Eye (tissue), 1 donor: ENCODE results near the gene SART3.
A peak's percentile ranks its signal among the peaks of the same experiment; 100 is the strongest.
"Not testable (repeated sequence)": the region's sequence is repeated elsewhere in the genome, so short reads cannot be mapped to it uniquely, and the experiment has no call there.

Experiments used
- DNase-seq: peaks from one replicate; pipeline ENCODE4 v3.0.0-alpha.2; 2015

The SART3 gene

DNA sequence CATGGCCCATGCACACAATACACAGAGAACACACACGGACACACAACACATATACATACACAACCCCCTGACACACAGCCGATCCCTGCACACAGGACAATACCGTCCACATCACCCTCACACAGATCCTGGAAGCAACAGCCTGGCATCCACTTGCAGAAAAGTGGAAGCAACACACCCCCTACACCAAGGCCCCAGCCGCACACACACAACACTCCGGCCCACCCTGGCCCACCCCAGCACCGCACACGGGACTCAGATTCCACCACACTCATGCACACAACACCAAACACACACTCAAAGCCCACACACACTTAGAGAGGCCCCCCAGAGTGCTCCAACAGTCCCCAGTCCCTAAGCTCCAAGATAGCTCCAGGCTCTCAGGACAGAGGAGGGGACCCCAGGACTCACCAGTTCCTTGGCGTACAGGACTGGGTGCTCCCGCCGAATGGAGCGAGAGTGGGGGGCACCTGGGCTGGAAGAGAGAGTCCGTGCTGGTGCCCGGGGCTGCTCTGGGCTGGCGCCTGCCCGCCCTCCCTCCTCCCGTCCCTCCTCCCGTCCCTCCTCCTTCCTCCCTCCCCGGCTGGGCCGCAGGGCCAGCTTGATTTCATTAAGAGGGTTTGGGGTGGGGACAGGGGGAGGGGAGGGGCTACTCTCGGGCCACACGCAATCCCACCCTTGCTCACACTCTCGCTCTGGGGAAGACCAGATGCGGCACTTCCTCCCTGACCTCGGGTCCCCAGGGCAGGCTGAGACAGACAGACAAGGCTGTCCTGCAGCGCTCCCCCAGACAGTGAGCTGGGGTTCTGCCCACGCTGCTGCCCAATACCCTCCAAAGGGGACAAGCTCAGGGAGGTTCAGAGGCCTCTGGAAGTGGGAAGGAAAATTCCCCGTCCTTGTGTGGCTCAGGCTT is 36.8 kb upstream of the SART3 start, which contains the start of gene TMEM119:
TSS of gene TMEM119 (minus strand) at position 526 of the 913 bp plus-strand sequence. CDS start 5,701 bp downstream, outside the sequence.
- DNase-seq, result peak; percentile 76

DNA sequence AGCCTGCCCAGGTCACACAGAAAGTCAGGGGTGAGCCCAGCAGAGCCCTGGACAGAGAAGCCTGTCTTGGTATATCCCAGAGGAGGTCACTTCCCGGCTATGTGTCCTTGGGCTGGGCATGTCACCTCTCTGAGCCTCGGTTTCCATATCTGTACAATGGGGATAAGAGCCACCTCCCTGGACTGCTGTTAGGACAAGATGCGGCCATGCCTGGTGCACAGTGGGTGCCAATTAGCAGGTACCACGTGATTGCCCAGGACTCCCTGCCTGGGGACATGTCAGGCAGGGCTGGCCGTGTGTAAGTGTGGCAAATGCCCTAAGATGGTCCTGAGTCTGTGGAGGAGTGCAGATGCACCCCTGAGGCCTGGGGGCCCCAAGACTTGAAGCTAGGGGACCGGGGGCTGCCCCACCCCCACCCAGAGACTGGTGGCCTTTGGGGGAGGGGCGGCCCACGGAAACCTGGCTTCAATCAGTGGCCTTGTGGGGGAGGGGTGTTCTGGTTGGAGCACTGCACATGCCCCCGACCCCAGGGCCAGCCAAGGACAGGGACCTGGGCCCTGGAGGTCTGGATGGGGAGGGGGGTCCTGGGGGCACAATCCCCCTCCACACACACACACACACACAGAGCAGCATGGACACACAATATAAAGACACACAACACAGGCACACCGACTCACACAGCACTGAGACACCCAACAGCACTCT is 36.0 kb upstream of the SART3 start:
- DNase-seq, result peak; percentile 20

DNA sequence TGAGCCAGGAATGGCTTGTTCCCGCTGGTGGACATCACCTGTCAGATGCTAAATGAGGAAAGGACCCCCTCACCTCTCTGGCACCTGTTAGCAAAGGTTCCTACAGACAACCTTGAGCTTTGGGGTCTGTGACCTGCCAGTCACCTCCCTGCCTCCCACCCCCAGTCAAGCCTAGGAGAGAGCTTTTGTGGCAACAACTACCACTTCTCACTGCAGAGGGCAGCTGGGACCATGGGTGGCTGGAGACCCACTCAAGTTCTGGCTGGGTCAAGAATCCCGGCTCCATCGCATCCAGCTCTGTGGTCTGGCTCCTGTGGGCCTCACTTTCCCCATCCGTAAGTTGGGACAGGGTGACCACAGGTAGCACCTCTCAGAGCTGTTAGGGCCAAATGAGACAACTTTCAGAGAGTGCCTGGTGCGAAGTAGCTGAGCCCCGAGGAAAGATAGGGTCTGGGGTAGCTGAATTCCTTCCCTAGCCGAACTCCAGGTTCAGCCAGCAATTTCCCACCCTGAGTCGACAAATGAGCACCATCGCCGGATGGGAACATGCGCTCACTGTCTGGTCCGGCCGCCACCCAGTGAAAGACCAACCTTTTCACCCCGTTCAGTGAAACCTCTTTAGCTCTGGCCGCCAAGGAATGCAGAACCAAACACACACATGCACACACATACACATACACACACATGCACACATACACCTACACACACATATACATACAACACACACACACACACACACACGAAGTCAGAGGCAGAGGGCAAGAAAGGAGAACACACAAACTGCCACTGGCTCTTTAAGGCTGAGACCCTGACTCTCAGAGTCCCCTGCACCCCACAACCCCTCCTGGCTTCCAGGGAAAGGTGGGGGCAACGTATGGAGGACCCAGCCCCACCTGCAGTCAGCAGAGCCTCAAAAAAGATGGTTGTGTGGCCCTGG is 35.0 kb upstream of the SART3 start:
- no peak for DNase-seq

DNA sequence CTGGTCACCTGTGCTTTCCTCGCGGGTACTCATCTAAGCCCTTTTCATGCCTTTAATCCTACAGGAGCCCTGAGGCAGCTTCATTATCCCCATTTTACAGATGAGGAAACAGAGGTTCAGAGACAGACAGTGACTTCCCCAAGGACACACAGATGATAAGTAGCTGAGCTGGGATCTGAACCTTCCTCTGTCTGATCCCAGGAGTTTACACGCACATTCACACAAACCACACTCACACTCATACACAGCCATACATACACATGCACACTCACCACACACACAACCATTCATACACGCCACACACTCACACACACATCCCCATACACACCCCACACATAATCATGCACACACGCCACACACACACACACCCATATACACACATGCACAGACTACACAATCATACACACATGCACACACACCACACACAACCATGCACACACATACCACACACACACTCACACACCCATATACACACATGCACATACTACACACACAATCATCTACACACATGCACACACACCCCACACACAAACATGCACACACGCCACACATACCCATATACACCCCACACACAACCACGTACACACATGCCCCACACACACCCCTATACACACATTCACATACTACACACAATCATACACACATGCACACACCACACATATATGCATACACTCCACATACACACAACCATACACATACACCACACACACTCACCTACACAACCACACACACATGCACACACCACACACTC is 34.2 kb upstream of the SART3 start:
- no peak for DNase-seq

DNA sequence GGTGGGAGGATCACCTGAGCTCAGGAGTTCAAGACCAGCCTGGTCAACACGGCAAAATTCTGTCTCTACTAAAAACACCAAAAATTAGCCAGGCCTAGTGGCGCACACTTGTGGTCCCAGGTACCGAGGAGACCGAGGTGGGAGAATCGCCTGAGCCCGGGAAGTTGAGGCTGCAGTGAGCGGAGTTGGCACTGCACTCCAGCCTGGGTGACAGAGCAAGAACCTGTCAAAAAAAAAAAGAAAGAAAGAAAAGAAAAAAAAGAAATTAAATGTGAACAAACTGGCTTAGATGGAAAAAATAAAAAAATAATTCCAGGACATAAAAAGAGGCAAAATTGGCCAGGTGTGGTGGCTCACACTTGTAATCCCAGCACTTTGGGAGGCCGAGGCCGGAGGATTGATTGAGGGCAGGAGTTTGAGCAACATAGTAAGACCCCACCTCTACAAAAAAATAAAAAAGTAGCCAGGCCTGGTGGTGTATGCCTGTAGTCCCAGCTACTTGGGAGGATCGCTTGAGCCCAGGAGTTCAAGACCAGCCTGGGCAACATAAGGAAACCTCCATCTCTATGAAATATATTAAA is 33.4 kb upstream of the SART3 start:
- no peak for DNase-seq

DNA sequence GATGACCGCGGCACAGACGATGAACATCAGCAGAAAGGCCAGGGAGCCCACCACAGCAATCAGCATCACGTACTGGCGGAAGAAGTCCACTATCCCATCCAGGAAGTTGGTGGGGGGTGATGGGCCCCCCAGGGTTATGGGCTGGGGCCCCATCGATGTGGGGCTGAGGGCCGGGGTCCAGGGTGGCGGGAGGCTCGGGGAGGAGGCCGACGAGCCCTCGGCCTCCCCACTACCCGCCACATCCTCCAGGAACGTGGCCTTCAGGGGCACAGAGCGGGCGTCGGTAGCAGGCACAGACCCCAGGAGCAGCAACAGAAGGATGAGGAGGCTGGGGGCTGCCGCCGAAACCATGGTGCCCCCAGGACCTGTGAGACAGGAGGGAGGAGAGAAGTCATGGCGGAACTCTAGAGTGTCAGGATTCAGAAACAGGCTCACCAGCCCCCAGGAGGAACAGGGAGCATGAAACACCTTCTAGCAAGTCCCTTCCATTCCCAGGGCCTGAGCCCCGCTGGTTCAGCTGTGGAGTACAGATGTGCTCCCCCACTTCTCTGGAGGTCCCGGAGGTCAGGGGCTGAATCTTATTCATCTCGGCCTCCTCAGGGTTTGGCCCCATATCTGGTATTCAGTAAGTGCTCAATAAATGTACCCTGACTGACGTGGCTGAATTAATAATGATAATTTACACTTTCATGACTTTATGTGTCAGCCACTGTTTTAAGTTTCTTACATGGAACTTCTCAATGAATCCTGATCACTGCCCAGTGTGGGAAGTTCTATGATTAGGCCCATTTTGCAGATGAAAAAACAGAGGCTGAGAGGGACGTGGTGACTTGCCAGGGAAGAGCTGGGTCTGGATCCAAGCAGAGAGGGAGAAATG is 31.3 kb upstream of the SART3 start:
- no peak for DNase-seq

DNA sequence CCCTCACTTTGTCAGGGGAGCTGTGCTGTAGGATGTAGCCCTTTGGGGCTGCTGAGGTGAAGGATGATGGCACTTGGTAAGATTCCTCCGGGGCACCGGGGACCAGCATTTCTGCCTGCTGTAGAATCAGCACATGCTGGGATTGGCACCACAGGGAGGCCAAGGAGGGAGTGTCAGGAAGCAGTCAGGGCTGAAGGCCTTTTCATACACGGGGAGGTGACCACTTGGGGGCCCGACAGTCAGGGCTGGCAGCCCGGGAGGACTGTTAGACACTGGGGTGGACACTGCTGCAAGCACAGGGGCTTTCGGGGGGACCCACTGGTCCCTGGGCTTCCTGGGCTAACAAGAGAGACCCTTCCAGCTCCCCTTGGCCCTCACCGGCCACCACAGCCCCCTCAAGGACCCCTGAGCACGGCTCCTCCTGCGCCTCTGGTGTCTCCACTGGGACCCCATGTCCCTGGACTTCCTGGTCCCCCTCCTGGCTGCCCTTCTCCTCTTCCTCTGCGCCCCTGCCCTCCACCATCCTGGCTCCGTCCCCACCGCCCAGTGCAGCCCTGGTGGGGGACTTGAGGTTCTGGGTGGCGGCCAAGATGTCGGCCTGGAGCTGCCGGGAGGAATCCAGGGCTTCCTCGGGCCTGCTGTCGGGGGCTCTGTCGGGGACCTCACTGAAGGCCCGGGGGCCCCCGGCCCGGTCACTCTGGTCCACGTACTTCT is 30.5 kb upstream of the SART3 start:
- DNase-seq, result no peak

DNA sequence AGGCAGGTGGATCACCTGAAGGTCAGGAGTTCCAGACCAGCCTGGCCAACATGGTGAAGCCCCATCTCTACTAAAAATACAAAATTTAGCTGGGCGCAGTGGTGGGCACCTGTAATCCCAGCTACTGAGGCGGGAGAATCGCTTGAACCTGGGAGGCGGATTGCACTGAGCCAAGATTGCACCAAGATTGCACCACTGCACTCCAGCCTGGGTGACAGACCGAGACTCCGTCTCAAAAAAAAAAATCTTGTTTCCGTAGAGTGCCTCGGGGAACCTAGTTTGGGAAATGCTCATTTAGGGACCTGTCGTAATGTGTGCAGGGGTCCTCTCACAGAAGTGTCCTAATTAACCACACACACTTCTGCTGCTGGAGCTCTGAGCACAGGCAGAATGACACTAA is 29.5 kb upstream of the SART3 start:
- DNase-seq, result not testable (repeated sequence)

DNA sequence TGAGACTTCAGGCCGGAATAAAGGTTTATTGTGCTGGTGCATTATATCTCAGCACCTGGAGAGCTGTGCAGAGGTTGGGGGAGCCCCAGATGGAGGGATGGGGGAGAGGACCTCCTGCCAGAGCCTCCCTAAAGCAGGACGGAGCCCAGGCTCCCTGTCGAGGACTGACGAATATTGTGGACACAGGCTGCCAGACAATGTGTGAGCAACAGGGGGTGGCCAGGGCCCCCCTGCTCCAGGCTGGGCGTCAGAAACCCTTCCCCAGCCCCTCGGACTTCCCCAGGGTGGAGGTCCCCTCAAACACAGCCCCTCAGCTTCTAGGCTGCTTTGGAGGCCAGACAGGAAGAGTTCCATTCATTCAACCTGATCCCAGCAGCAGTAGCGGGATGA is 28.9 kb upstream of the SART3 start:
- DNase-seq, result no peak

DNA sequence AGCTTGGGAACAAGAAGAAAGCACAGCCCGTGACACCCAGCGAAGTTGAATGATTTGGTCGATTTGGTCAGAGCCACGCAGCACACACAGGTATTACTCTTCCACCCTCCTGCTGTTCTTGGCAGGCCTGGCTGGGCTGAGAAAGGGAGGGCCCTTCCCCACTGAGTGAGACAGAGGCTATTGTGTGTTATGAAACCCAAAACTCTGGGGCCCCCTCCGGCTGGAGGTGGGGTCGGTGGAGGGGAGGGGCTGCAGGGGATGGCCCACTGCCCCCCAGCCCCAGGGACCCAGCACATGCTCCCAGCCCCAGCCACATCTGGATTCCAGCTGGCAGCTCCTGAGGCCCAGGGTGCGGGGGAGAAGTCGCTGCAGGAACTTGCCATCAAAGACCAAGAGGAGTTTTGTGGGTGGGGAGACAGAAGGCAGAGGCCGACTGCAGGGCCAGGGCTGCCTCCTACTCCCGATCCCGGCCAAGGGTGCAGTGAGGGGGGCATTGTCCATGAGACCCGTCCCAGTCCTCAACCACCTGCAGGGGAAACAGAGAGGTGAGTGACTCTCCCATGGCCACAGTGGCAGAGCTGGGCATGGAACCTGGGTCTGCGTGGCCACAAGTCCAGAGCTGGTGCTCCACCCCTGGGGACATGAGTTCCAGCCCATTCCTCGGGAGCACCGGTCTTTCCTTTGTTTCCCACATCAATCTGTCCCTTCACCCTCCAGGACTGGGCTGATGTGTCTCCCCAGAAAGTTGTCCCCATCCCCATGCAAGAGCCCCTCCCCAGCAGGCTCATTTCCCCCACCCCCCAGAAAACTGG is 28.3 kb upstream of the SART3 start:
- peak; percentile 73 for DNase-seq

DNA sequence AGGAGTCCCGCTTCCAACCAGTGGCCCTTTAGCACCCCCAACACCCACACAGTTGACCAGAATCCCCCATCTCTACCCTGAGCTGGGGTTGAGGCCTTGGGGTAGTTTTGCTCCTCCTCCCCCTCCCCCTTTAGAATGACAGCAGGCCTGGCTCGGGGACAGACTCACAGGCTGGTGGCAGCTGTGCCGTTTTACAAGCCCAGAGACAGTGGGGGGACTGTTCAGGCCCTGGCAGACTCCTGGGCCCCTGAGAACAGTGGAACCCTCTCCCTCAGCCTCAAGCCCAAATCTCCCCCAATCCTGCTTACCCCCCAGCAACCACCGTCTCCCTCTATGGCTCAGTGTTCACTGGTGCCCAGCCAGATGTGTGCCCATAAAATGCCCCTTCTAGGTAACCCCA is 26.9 kb upstream of the SART3 start:
- no peak for DNase-seq

DNA sequence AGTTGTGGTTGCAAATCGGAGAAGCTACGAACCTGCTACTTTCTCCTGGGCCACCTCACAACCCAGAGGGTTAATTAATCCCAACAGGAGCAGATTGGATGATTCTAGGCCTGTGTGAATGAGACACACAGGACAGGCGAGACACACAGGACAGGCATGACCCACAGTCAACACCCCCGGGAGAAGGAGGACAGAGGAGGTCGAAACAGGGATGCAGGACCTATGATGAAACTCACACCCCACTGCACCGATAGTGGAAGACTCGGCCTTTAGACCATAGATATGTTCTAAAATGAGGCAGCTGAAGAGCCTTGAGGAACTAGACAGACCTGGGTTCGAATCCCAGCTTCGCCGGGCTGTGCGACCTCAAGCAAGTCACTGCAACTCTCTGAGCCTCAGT is 25.3 kb upstream of the SART3 start:
- DNase-seq, result no peak

DNA sequence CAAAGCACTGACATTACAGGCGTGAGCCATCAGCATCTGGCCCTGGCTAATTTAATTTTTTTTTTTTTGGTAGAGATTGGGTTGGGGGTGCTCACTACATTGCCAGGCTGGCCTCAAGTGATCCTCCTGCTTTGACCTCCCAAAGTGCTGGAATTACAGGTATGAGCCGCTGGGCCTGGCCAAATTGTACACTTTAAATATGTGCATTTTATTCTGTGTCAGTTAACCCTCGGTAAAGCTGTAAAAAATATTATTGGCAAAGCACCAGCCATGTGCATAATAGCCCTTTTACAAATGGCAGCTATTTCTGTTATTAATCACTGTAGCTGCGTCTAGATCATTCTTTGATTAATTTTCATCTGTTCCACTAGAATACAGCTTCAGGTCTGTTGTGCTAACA is 24.9 kb upstream of the SART3 start:
- DNase-seq, result no peak

DNA sequence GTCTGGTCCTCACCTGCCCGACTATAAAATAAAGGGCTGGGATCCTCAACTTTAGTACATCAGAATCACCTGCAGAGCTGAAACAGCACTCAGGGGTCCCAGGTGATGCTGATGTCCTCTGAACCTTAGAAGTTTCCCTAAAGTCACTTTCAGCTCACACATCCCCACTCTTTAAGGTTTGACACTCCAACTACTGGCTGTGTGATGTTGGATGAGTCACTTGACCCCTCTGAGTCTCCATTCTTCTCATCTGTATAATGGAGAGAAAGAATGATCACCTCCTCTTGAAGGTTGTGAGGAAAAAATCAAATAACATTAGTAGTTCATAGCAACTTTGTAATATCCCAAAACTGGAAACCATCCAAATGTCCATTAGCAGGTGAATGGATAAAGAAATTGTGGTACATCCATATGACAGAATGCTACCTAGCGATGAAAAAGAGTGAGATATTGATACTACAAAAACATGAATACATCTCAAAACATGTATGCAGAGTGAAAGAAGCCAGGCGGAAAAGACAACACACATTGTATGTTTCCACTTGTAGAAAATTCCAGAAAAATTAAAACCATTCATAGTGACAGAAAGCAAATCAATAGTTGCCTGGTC is 23.6 kb upstream of the SART3 start:
- no peak for DNase-seq

DNA sequence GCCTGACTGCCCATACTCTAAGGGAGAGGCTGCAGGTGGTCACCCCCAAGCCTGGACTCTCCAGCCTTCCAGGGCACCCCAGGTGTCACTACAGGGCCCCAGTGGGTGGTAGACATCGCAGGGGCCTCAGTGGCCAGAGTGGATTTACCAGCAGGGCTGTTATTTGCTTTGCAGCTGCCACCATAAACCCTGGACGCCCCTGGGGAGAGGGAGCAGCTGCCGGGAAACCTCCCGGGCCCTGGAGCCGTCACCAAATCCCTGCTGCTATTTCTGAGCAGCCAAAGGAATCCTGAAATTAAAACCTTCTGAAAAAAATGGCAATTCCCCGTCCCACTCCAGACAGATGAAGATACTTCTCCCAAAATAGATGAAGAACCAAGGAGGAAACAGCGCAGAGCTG is 23.0 kb upstream of the SART3 start:
- DNase-seq, result peak; percentile 47

DNA sequence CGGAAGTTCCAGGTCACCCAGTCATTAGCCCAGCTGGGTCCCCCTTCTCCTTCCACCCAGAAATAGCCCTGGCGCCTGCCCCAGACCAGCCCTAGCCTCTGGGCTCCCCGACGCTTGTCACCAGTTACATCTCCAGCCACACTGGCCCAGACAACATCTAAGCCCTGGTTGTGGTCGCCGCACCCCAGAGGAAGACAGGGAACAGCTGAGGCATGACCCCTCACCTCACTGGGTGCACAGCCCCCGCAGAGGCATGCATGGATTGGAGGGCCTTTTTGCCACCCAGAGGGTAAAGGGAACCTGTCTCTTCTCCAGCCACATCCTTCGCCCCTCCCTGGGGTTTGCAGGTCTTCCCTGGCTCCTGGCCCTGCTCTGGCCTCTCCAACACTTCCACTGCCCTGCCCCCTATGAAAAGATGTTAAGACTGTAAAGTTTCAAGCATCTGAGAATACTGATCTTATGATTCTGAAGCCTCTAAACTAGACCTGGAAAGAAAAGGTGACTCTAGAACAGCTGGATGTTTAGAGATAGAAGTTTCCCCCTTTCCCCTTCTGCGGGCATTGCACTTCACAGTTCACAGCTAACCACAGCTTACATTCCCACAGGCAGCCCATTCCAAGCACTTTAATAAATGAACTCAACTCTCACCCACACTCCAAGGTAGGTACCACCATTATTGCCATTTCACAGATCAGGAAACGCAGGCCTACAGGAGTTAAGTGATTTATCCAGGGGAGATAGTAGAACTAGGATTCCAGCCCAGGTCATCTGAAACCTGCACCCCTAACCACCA is 22.2 kb upstream of the SART3 start:
- no peak for DNase-seq

DNA sequence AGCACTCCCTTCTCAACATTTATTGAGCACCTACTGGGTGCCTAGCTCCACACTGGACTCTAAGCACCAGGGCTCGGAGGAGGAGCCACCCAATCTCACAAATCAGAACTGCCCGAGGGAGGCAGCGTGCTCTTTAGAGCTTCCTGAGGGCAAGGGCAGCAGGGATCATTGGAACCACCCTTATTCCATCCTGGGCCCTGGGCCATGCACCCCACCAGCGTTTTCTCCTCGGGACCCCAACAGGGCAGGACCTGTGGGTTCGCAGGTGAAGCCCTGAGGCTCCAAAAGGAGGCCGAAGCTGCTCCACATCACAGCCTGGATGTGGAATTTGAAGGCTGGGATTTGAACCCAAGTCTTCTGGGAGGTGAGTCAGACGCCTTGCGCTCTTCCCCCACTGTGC is 21.5 kb upstream of the SART3 start:
- DNase-seq, result no peak
